HepG2 (cell line): ENCODE data around the gene ASB8. TPM values are rescaled to one million over a fixed set of nuclear protein-coding genes. Genes with fewer than 3 reads are reported as not detected.

Experiments
- BCLAF1 ChIP-seq: fragments of 450-650 bp; IDR thresholded peaks from 2 replicates; pipeline ENCODE4 v1.6.1; 2017; ENCODE audit warnings: mild to moderate bottlenecking
- CAMTA2 ChIP-seq: sonication (generic); formaldehyde crosslinking; IDR thresholded peaks from 2 replicates; pipeline ENCODE4 v1.4.0; 2020; ENCODE audit warnings: mild to moderate bottlenecking, missing genetic modification reagents, borderline replicate concordance
- FOXA1 ChIP-seq, 2 experiments: fragments of 450-650 bp in 1 of 2; sonication (generic) in 1 of 2; formaldehyde crosslinking in 1 of 2; IDR thresholded peaks; 2 replicates each; pipeline versions ENCODE4 v1.4.0 to v1.6.1; 2016 to 2020; ENCODE audit warnings: missing genetic modification reagents in 1 of 2
- KLF16 ChIP-seq, 2 experiments: sonication (generic) in 1 of 2; formaldehyde crosslinking in 1 of 2; IDR thresholded peaks; 2 replicates each; pipeline versions ENCODE4 v1.6.1 to v1.8.0; 2016 to 2023; ENCODE audit warnings: missing genetic modification reagents in 2 of 2, missing compliant biosample characterization in 1 of 2
- MBD4 ChIP-seq: IDR thresholded peaks from 2 replicates; pipeline ENCODE4 v1.6.1; 2012; ENCODE audit warnings: low read length, inconsistent platforms, borderline replicate concordance
- MXI1 ChIP-seq: IDR thresholded peaks from 3 replicates; pipeline ENCODE4 v1.6.1; 2012; ENCODE audit warnings: low read depth, low read length, inconsistent platforms, borderline replicate concordance
- PREB ChIP-seq: sonication (generic); formaldehyde crosslinking; IDR thresholded peaks from 2 replicates; pipeline ENCODE4 v1.4.0; 2020; ENCODE audit warnings: missing genetic modification reagents
- SOX13 ChIP-seq, 3 experiments: fragments of 450-650 bp in 1 of 3; sonication (generic) in 1 of 3; formaldehyde crosslinking in 1 of 3; IDR thresholded peaks in 2 of 3; conservative IDR thresholded peaks in 1 of 3; 2 replicates each; pipeline versions ENCODE4 v1.5.0 to v1.6.1; 2016 to 2020; ENCODE audit warnings: antibody characterized with exemption in 1 of 3, mild to moderate bottlenecking in 1 of 3, missing compliant biosample characterization in 1 of 3, missing genetic modification reagents in 1 of 3, moderate library complexity in 1 of 3
- ZNF142 ChIP-seq: sonication (generic); formaldehyde crosslinking; IDR thresholded peaks from 2 replicates; pipeline ENCODE4 v1.4.0; 2020; ENCODE audit warnings: missing genetic modification reagents
- ZNF569 ChIP-seq: sonication (generic); formaldehyde crosslinking; IDR thresholded peaks from 2 replicates; pipeline ENCODE4 v1.5.0; 2020; ENCODE audit warnings: mild to moderate bottlenecking, missing genetic modification reagents, moderate library complexity, borderline replicate concordance
- ZNF609 ChIP-seq: sonication (generic); formaldehyde crosslinking; IDR thresholded peaks from 2 replicates; pipeline ENCODE4 v1.4.0; 2020; ENCODE audit warnings: mild to moderate bottlenecking, missing genetic modification reagents, borderline replicate concordance
- ZSCAN9 ChIP-seq: IDR thresholded peaks from 2 replicates; pipeline ENCODE4 v1.6.1; 2016; ENCODE audit warnings: borderline replicate concordance
- polyA plus RNA-seq, 8 experiments: library from polyadenylated mRNA; depleted of rRNA in 3 of 8; stranded (reverse) in 7 of 8; unstranded in 1 of 8; fragments of >200 nt; fragmentation: Illumina TruSeq in 4 of 8; extraction: Trizol in 4 of 8; gene quantifications; 2 replicates each; pipeline versions ENCODE4 v1.2.1 to v1.2.3, GENCODE V29; 2011 to 2016; ENCODE audit warnings: low read depth in 4 of 8, missing spikeins in 1 of 8, mixed read lengths in 1 of 8; ENCODE audit not compliant: insufficient read depth in 1 of 8
- total RNA-seq, 5 experiments: library from RNA; depleted of rRNA; stranded (reverse); fragments of >200 nt; fragmentation: Illumina TruSeq; extraction: Trizol; gene quantifications; 2 replicates each; pipeline ENCODE4 v1.2.3, GENCODE V29; 2016; ENCODE audit warnings: low read depth in 1 of 5

Gene ASB8
- total and polyA plus RNA-seq, 2 of the 13 experiments (the other 11 are each of a cell fraction or from before 2014, with no cell fraction given), result 14.0 to 15.5 TPM

- TF ChIP-seq ZNF142 (CRISPR knock-in tag) (no peak), SOX13 (IDR thresholded peaks at IDR 0.05) (no peak), SOX13 (CRISPR knock-in tag; conservative IDR thresholded peaks at IDR 0.05 in 1 of 2, IDR thresholded peaks at IDR 0.05 in 1 of 2) (no peak), BCLAF1 (no peak), PREB (CRISPR knock-in tag) (no peak), CAMTA2 (CRISPR knock-in tag) (no peak), ZNF569 (CRISPR knock-in tag) (no peak), ZNF609 (CRISPR knock-in tag) (no peak), FOXA1 (IDR thresholded peaks at IDR 0.05) (no peak), FOXA1 (CRISPR knock-in tag; IDR thresholded peaks at IDR 0.05) (0 out of 2 replicates have a peak, but pooled peaks have one; percentile 33), MXI1 (no peak), MBD4 (no peak), KLF16 (CRISPR knock-in tag; IDR thresholded peaks at IDR 0.05) (no peak), ZSCAN9 (CRISPR knock-in tag) (no peak)
Measured at GRCh38 chr12:48189331-48190125, 32.2 kb upstream of the ASB8 start (continued).
